Spleen (tissue), 11 donors: Measurements from ENCODE around the gene ATXN7L2. TPM values are rescaled to one million over a fixed set of nuclear protein-coding genes. Genes with fewer than 3 reads are reported as not detected.

ENCODE experiments used
- DNase-seq: peaks from one replicate; pipeline ENCODE4 v3.0.0-alpha.2; 2020
- H3K27ac ChIP-seq, 8 donors: fragments of 200-600 bp; sonication (generic) in 7 of 8; 1 replicate in 4 of 8; 2 replicates in 4 of 8; pipeline versions ENCODE4 v1.5.0 to v1.8.0; 2016 to 2021; ENCODE audit warnings: inconsistent platforms in 4 of 8, mild to moderate bottlenecking in 4 of 8, moderate library complexity in 1 of 8
- H3K27me3 ChIP-seq, 7 donors: fragments of 200-600 bp; sonication (generic) in 6 of 7; replicated peaks in 1 of 7; 1 replicate in 4 of 7; 2 replicates in 3 of 7; pipeline versions ENCODE4 v1.5.0 to v1.8.0; 2016 to 2021; ENCODE audit warnings: inconsistent platforms in 3 of 7, mild to moderate bottlenecking in 1 of 7
- H3K36me3 ChIP-seq, 6 donors: fragments of 200-600 bp; sonication (generic) in 5 of 6; 1 replicate in 4 of 6; 2 replicates in 2 of 6; pipeline versions ENCODE4 v1.5.0 to v1.8.0; 2016 to 2021; ENCODE audit warnings: inconsistent platforms in 2 of 6
- H3K4me1 ChIP-seq, 6 donors: fragments of 200-600 bp; sonication (generic) in 5 of 6; 1 replicate in 3 of 6; 2 replicates in 3 of 6; pipeline versions ENCODE4 v1.5.0 to v1.8.0; 2016 to 2021; ENCODE audit warnings: inconsistent platforms in 3 of 6
- H3K4me3 ChIP-seq, 8 donors: fragments of 200-600 bp; sonication (generic) in 7 of 8; 1 replicate in 4 of 8; 2 replicates in 4 of 8; pipeline versions ENCODE4 v1.5.0 to v1.8.0; 2016 to 2021; ENCODE audit warnings: inconsistent platforms in 4 of 8, mild to moderate bottlenecking in 4 of 8, moderate library complexity in 2 of 8
- H3K9me3 ChIP-seq, 8 donors: fragments of 200-600 bp; sonication (generic) in 7 of 8; 1 replicate in 4 of 8; 2 replicates in 4 of 8; pipeline versions ENCODE4 v1.5.0 to v1.8.0; 2016 to 2021; ENCODE audit warnings: inconsistent platforms in 4 of 8
- CTCF ChIP-seq, 11 experiments: fragments of 200-600 bp in 7 of 11; fragments of 450-650 bp in 4 of 11; sonication (generic) in 4 of 11; IDR thresholded peaks in 8 of 11; conservative IDR thresholded peaks in 3 of 11; 1 replicate in 7 of 11; 2 replicates in 4 of 11; pipeline versions ENCODE4 v1.4.0 to v1.8.0; 2016 to 2021; ENCODE audit warnings: antibody characterized with exemption in 11 of 11, inconsistent platforms in 4 of 11, mild to moderate bottlenecking in 1 of 11
- POLR2A ChIP-seq, 3 donors: fragments of 450-650 bp; IDR thresholded peaks; one replicate each; pipeline ENCODE4 v1.5.1; 2017; ENCODE audit warnings: antibody characterized with exemption in 3 of 3, mild to moderate bottlenecking in 1 of 3
- POLR2AphosphoS5 ChIP-seq, 3 donors: sonication (generic); formaldehyde crosslinking; IDR thresholded peaks; one replicate each; pipeline ENCODE4 v1.5.1; 2017; ENCODE audit warnings: antibody characterized with exemption in 3 of 3
- WGBS, 5 donors: extraction: QIAGEN DNeasy Blood & Tissue Kit in 3 of 5; methylation state at CpG; one replicate each; pipeline versions ENCODE4 v1.1.5 to v1.1.7; 2013 to 2018; 5-methylcytosine and 5-hydroxymethylcytosine counted together
- intact Hi-C: fragments of 100-400 bp; cut with DNase I; formaldehyde crosslinking; loops from one replicate; pipeline ENCODE4 v1.15.0; 2023; ENCODE audit warnings: low total_unique reads
- polyA plus RNA-seq, 3 donors: library from polyadenylated mRNA; stranded (reverse); fragments of 200-250 nt; gene quantifications; one replicate each; pipeline ENCODE4 v1.2.1, GENCODE V29; 2013
- total RNA-seq, 7 donors: library from RNA; depleted of rRNA in 3 of 7; stranded (reverse); fragments of >200 nt in 3 of 7; fragmentation: NEBNext Ultra II Directional in 4 of 7; extraction: Animal tissue kit (Norgen Biotek cat#: 25700) in 4 of 7; gene quantifications; one replicate each; pipeline versions ENCODE4 v1.1.0 to v1.2.1, GENCODE V29; 2016 to 2021
- donor health status: healthy with polysubstance abuse.
- donor health status: DM: no; HTN: no; CAD: no; lungs with moderate emphysema.
- donor health status: DM: no; HTN: no; CAD: no.
- donor health status: Bipolar disorder and iron deficiency.
- donor health status: healthy.
- donor health status: DM: no; HTN: no; CAD: no.
- donor health status: DM: yes; HTN: yes; CAD: no.

ATXN7L2 gene
- total and polyA plus RNA-seq, 10 donors: 7.1 to 16.8 (median 8.8) TPM

GRCh38 chr1:109503935-109504334, 20.2 kb downstream of the ATXN7L2 start:
- TF ChIP-seq CTCF (IDR thresholded peaks at IDR 0.05 in 8 of 11, conservative IDR thresholded peaks at IDR 0.05 in 3 of 11): no peak
- no peak for TF ChIP-seq POLR2AphosphoS5 (IDR thresholded peaks at IDR 0.05)
- no peak for TF ChIP-seq POLR2A (IDR thresholded peaks at IDR 0.05)
- H3K27me3 ChIP-seq: peaks cover 0 to 6% (median 0%) of the 10 kb centered on the region in 7 donors
- peaks cover 0 to 38% (median 2%) of the 10 kb centered on the region in 6 donors for H3K36me3 ChIP-seq
- WGBS, 5 donors: 63 to 80% (median 67%) methylated on average over 5 of the region's 5 CpGs
- H3K4me1 ChIP-seq: peaks cover 5 to 67% (median 49%) of the 10 kb centered on the region in 6 donors
- H3K4me3 ChIP-seq: no peak overlapping the region
- peak overlapping the region in 5 of 8 donors; percentile 7 to 82 (median 46) for H3K27ac ChIP-seq
- intact Hi-C loops: no loop called here
- DNase-seq: no peak
- no peaks in the 10 kb centered on the region for H3K9me3 ChIP-seq

GRCh38 chr1:109504974-109505373, 21.3 kb downstream of the ATXN7L2 start:
- peaks cover 0 to 27% (median 2%) of the 10 kb centered on the region in 6 donors for H3K36me3 ChIP-seq
- H3K9me3 ChIP-seq: no peaks in the 10 kb centered on the region
- TF ChIP-seq CTCF (IDR thresholded peaks at IDR 0.05 in 8 of 11, conservative IDR thresholded peaks at IDR 0.05 in 3 of 11) (no peak), POLR2AphosphoS5 (IDR thresholded peaks at IDR 0.05) (no peak), POLR2A (IDR thresholded peaks at IDR 0.05) (no peak)
- intact Hi-C loops: no loop called here
- H3K4me1 ChIP-seq: peaks cover 8 to 65% (median 47%) of the 10 kb centered on the region in 6 donors
- 63 to 97% (median 77%) methylated on average over 1 of the region's 1 CpG for WGBS, 5 donors
- peaks cover 0 to 14% (median 0%) of the 10 kb centered on the region in 7 donors for H3K27me3 ChIP-seq
- no peak for DNase-seq
- peak overlapping the region in 1 of 8 donors; percentile 44 for H3K27ac ChIP-seq
- H3K4me3 ChIP-seq: no peak overlapping the region

GRCh38 chr1:109508001-109508872, 24.5 kb downstream of the ATXN7L2 start:
- Histone ChIP-seq H3K27ac (peak overlapping the region in 1 of 8 donors; percentile 73), H3K4me3 (peak overlapping the region in 4 of 8 donors; percentile 59 to 90 (median 72)), H3K27me3 (peaks cover 0 to 19% (median 0%) of the 10 kb centered on the region in 7 donors), H3K36me3 (peaks cover 0 to under 1% (median 0%) of the 10 kb centered on the region in 6 donors), H3K4me1 (peaks cover 7 to 41% (median 23%) of the 10 kb centered on the region in 6 donors), H3K9me3 (no peaks in the 10 kb centered on the region)
- DNase-seq: no peak
- intact Hi-C loops: no loop called here
- TF ChIP-seq POLR2A (IDR thresholded peaks at IDR 0.05): no peak
- no peak for TF ChIP-seq CTCF (IDR thresholded peaks at IDR 0.05 in 8 of 11, conservative IDR thresholded peaks at IDR 0.05 in 3 of 11)
- TF ChIP-seq POLR2AphosphoS5 (IDR thresholded peaks at IDR 0.05): no peak
- WGBS, 5 donors: 86 to 93% (median 92%) methylated on average over 19 to 25 of the region's 25 CpGs

- no peaks in the 10 kb centered on the region for H3K36me3 ChIP-seq
- H3K4me1 ChIP-seq: peaks cover 7 to 36% (median 22%) of the 10 kb centered on the region in 6 donors
- H3K9me3 ChIP-seq: no peaks in the 10 kb centered on the region
- TF ChIP-seq POLR2A (IDR thresholded peaks at IDR 0.05) (no peak), CTCF (IDR thresholded peaks at IDR 0.05 in 8 of 11, conservative IDR thresholded peaks at IDR 0.05 in 3 of 11) (no peak), POLR2AphosphoS5 (IDR thresholded peaks at IDR 0.05) (no peak)
- WGBS, 5 donors: 59 to 80% (median 65%) methylated on average over 7 of the region's 7 CpGs
- H3K4me3 ChIP-seq: peak overlapping the region; percentile 59 to 90 (median 72)
- peaks cover 0 to 19% (median 0%) of the 10 kb centered on the region in 7 donors for H3K27me3 ChIP-seq
- intact Hi-C loops: no loop called here
- no peak for DNase-seq
- peak overlapping the region in 3 of 8 donors; percentile 55 to 73 (median 64) for H3K27ac ChIP-seq
Measured at GRCh38 chr1:109508873-109509175, 25.1 kb downstream of the ATXN7L2 start.
